Inferior parietal cortex (tissue), 1 donor: ENCODE data around the gene CHST5.

Experiments
- DNase-seq: peaks from one replicate; pipeline ENCODE4 v3.0.0-alpha.2; 2016; ENCODE audit errors: extremely low spot score

The CHST5 gene

DNA sequence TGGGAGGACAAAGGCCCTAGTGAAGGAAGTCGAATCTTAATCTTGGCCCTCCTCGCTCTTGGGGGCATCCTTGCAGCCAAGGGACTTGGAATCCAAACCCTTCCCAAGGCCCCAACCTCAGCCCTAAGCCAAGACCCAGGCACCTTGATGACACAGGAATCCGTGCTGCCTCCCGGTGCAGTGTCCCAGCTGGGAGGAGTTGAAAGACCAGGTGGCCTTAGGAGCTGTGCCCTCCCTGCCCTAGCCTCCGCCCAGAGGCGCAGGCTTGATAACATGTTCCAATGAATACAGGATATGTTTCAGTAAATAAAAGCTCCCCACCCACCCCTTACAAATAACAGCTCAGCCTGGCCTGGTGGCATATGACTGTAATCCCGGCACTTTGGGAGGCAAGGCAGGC is at the start of gene CHST5:
Gene CHST5, minus strand, starts transcription at position 208 of the 400 bp plus-strand sequence. CDS start 5,724 bp downstream, outside the sequence.
- no peak for DNase-seq

DNA sequence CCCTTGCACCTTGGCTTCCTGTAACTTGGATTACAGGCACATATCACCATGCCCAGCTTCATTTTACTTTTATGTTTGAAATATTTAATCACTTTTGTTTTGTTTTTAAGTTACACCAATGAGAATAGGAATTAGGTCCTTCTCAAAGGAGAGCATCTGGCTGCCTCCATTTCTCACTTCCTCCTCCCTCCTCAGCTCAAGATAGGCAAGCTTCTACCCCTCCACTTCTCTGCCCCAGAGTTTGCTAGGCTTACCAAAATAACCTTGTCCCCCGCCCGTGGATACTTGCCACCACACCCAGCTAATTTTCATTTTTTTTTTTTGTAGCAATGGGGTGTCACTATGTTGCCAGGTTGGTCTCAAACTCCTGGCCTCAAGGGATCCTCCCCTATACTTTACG is 48.2 kb upstream of the CHST5 start:
- no peak for DNase-seq

GRCh38 chr16:75579281-75579834 is 43.5 kb upstream of the CHST5 start:
- DNase-seq: no peak

- DNase-seq: no peak
These were observed 42.8 kb upstream of the CHST5 start for GRCh38 chr16:75578725-75579124.

GRCh38 chr16:75578212-75578611 is 42.3 kb upstream of the CHST5 start:
- no peak for DNase-seq

DNA sequence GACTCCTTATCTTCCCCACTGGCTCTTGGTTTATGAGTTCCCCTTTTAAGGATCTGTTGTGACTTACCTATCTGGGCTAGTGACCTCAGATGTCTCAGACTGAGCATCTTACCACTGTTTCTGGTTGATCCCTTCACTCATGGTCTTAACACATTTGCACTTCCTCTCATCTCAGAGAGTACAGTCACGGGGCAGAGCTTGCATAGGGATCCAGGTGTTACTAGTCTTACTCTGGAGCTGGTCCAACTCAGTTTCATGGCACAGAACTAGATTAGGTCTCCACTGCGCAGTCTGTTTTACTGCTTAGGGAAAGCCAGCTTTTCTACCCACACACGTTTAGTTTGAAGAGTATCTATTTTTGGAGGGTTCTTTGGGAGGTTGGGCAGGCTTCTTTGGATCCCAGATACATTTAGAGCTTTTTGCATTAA is 40.5 kb upstream of the CHST5 start:
- DNase-seq: no peak

DNA sequence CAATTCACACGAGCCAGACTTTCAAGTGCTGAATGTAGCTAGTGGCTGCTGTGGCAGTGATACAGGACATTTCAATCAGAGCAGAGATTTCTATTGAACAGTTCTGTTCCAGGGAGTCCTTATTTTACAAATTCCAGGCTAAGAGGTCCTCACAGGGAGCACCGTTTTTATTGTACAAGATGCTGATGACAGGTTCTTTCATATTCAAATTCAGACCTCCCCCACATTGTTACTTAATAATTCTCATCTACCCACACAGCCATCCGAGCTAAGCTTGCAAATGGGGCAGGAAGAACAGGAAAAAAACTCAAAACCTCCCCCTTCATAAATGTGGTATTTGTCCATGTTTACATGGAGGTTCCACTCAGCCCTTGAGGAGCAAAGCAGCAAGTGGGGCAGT is 40.0 kb upstream of the CHST5 start:
- no peak for DNase-seq

GRCh38 chr16:75573955-75574354 is 38.0 kb upstream of the CHST5 start:
- DNase-seq: no peak

GRCh38 chr16:75572864-75573542 is 37.1 kb upstream of the CHST5 start:
- DNase-seq: no peak

GRCh38 chr16:75570396-75571065 is 34.6 kb upstream of the CHST5 start:
- DNase-seq: no peak

GRCh38 chr16:75567911-75568310 is 32.0 kb upstream of the CHST5 start:
- DNase-seq: no peak

GRCh38 chr16:75566758-75567255 is 30.9 kb upstream of the CHST5 start:
- no peak for DNase-seq

- peak; percentile 88 for DNase-seq
These were observed 30.3 kb upstream of the CHST5 start, which contains the start of gene GABARAPL2 for GRCh38 chr16:75566040-75566757. TSS of gene GABARAPL2 (plus strand) at chr16:75566379. CDS start at chr16:75566487, 108 bp downstream.

- no peak for DNase-seq
These were observed 29.7 kb upstream of the CHST5 start for GRCh38 chr16:75565640-75566039.

- no peak for DNase-seq
These were observed 23.9 kb upstream of the CHST5 start for GRCh38 chr16:75559564-75560372.

- no peak for DNase-seq
These were observed 23.0 kb upstream of the CHST5 start for GRCh38 chr16:75558846-75559401.

- no peak for DNase-seq
These were observed 20.6 kb upstream of the CHST5 start for GRCh38 chr16:75556431-75556950.

- DNase-seq: peak; percentile 93
These were observed 20.0 kb upstream of the CHST5 start, which contains the start of gene TMEM231 for GRCh38 chr16:75555707-75556430. TSS of gene TMEM231 (minus strand) at chr16:75556252. CDS start at chr16:75556209, 43 bp downstream.

DNA sequence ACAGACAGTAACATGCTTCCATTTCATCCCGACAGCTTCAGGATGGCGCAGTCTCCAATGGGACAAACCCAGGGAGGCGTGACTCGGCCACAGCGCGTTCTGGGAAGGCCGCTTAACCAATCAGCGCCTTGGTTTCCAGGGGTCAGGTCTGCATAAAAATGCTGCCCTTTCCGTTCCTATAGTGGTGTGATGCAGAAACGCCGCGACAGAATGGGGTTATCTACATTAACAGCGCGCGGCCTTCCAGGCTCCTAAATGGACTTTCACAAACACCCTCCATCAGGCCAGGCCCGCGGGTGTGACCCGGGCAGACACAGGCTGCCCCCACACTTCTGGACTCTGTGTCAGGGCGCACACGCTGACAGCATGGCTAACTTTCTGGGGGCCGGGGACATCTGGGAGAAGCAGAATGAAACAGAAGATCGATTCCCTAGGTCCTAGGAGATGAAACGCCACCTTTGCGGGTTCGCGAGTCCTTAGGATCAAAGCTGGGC is 19.4 kb upstream of the CHST5 start:
- peak; percentile 87 for DNase-seq

GRCh38 chr16:75552951-75553350 is 17.0 kb upstream of the CHST5 start:
- no peak for DNase-seq
